ENCODE results near the gene RRAGC. TPM values are rescaled to one million over a fixed set of nuclear protein-coding genes. Genes with fewer than 3 reads are reported as not detected.

RRAGC gene
- total and polyA plus RNA-seq, 2 donors from 2014 or later, result 22.9 to 27.3 TPM

GRCh38 chr1:38858833-38859560, 575 bp downstream of the RRAGC start:
- Histone ChIP-seq H3K9me3 (ENCODE audit: control insufficient read depth in 2 of 3, insufficient read depth in 1 of 3, low read length in 3 of 3) (no peaks in the 10 kb centered on the region), H3K4me1 (ENCODE audit: control insufficient read depth in 2 of 3, insufficient read depth in 2 of 3, low read depth in 1 of 3, low read length in 3 of 3) (peaks cover 0 to 17% (median 0%) of the 10 kb centered on the region in 3 donors), H3K27ac (ENCODE audit: low read depth in 2 of 2, low read length in 2 of 2) (peak overlapping the region; percentile 40 to 66), H3K27me3 (ENCODE audit: control insufficient read depth, insufficient read depth, low read length) (no peaks in the 10 kb centered on the region), H3K9ac (ENCODE audit: low read length in 3 of 3) (peak overlapping the region; percentile 36 to 92 (median 72)), H3K4me3 (ENCODE audit: low read length in 3 of 3) (peak overlapping the region; percentile 71 to 90 (median 83)), H3K36me3 (ENCODE audit: control insufficient read depth in 2 of 3, insufficient read depth in 3 of 3, low read length in 3 of 3) (peaks cover 7 to 9% (median 8%) of the 10 kb centered on the region in 3 donors)
- TF ChIP-seq, protein P1, sequence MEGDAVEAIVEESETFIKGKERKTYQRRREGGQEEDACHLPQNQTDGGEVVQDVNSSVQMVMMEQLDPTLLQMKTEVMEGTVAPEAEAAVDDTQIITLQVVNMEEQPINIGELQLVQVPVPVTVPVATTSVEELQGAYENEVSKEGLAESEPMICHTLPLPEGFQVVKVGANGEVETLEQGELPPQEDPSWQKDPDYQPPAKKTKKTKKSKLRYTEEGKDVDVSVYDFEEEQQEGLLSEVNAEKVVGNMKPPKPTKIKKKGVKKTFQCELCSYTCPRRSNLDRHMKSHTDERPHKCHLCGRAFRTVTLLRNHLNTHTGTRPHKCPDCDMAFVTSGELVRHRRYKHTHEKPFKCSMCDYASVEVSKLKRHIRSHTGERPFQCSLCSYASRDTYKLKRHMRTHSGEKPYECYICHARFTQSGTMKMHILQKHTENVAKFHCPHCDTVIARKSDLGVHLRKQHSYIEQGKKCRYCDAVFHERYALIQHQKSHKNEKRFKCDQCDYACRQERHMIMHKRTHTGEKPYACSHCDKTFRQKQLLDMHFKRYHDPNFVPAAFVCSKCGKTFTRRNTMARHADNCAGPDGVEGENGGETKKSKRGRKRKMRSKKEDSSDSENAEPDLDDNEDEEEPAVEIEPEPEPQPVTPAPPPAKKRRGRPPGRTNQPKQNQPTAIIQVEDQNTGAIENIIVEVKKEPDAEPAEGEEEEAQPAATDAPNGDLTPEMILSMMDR (IDR thresholded peaks at IDR 0.05; ENCODE audit: borderline replicate concordance, extremely low read depth, insufficient read depth), result no peak
- DNase-seq (peak in 4 of 5 donors; percentile 39 to 92 (median 61)), FAIRE-seq (no peak)
- intact Hi-C loops (cut with DNase I), result no loop called here

DNA sequence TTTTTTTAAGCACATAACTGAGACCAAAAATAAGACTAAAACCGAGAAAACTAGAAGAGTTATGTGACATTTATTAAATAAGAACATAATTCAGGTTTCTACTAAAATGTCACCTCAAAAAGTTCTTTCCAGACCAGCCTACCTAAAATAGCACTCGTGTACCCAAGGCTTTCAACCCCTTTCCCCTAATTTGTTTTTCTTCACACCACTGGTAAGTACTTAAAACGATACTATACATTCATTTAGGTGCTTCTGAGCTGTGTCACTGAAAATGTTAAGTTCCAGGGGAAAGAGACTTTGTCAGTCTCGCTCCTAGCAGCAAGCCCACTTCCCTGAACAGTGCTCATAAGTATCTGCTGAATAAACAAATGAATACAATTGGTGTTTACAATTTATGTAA, 6.8 kb downstream of the RRAGC start:
- H3K27ac ChIP-seq (ENCODE audit: low read depth in 2 of 2, low read length in 2 of 2), result no peak overlapping the region
- H3K9ac ChIP-seq (ENCODE audit: low read length in 3 of 3), result no peak overlapping the region
- H3K4me1 ChIP-seq (ENCODE audit: control insufficient read depth in 2 of 3, insufficient read depth in 2 of 3, low read depth in 1 of 3, low read length in 3 of 3), result peaks cover 0 to 4% (median 0%) of the 10 kb centered on the region in 3 donors
- peaks cover 10 to 25% (median 17%) of the 10 kb centered on the region in 3 donors for H3K36me3 ChIP-seq (ENCODE audit: control insufficient read depth in 2 of 3, insufficient read depth in 3 of 3, low read length in 3 of 3)
- TF ChIP-seq, protein P1 (IDR thresholded peaks at IDR 0.05; ENCODE audit: borderline replicate concordance, extremely low read depth, insufficient read depth), result no peak
- H3K27me3 ChIP-seq (ENCODE audit: control insufficient read depth, insufficient read depth, low read length), result no peaks in the 10 kb centered on the region
- FAIRE-seq (no peak), DNase-seq (no peak)
- intact Hi-C loops (cut with DNase I), result no loop called here
- H3K4me3 ChIP-seq (ENCODE audit: low read length in 3 of 3), result no peak overlapping the region
- H3K9me3 ChIP-seq (ENCODE audit: control insufficient read depth in 2 of 3, insufficient read depth in 1 of 3, low read length in 3 of 3), result no peaks in the 10 kb centered on the region

GRCh38 chr1:38848071-38848470, 11.5 kb downstream of the RRAGC start:
- no peak for DNase-seq
- Histone ChIP-seq H3K9me3 (ENCODE audit: control insufficient read depth in 2 of 3, insufficient read depth in 1 of 3, low read length in 3 of 3) (no peaks in the 10 kb centered on the region), H3K36me3 (ENCODE audit: control insufficient read depth in 2 of 3, insufficient read depth in 3 of 3, low read length in 3 of 3) (peaks cover 2 to 27% (median 18%) of the 10 kb centered on the region in 3 donors), H3K4me1 (ENCODE audit: control insufficient read depth in 2 of 3, insufficient read depth in 2 of 3, low read depth in 1 of 3, low read length in 3 of 3) (no peaks in the 10 kb centered on the region), H3K27ac (ENCODE audit: low read depth in 2 of 2, low read length in 2 of 2) (no peak overlapping the region), H3K4me3 (ENCODE audit: low read length in 3 of 3) (no peak overlapping the region), H3K27me3 (ENCODE audit: control insufficient read depth, insufficient read depth, low read length) (no peaks in the 10 kb centered on the region), H3K9ac (ENCODE audit: low read length in 3 of 3) (no peak overlapping the region)
- intact Hi-C loops (cut with DNase I), result no loop called here
- FAIRE-seq, result no peak
- TF ChIP-seq, protein P1 (IDR thresholded peaks at IDR 0.05; ENCODE audit: borderline replicate concordance, extremely low read depth, insufficient read depth), result no peak
